ENCODE results near the gene DNAL1. TPM values are rescaled to one million over a fixed set of nuclear protein-coding genes. Genes with fewer than 3 reads are reported as not detected.
A peak's percentile ranks its signal among the peaks of the same experiment; 100 is the strongest.

The DNAL1 gene
- total and polyA plus RNA-seq, 2 experiments from 2014 or later: 6.0 to 6.9 TPM

DNA sequence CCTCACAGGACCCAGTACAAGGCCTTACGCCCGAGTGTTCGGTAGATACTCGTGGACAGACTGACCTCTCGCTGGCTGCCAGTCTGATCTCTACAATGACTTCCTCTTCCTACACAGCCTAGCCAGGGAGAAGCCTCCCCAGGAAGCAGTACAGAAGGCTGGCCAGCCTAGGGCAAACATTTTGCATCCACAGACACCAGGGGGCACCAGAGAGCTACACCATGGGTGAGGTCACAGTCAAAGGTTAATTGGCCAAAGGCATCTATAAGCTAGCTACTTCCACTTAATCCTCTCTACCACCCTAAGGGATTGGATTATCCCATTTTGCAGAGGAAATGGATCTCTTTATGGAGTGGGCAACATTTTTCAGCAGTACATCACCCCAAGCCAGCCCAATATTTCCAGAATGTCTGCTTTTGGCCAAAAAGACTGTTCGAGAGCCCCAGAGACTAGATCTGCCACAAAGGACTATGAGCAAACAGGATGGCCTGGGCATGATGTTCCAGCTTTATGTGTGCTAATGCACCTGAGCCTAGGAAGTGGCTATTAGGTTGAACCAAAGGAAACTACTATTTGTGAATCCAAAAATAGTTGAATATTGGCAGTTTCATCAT is 84.0 kb downstream of the DNAL1 start:
- Histone ChIP-seq H3K4me3 (no peak overlapping the region), H4K20me1 (ENCODE audit: insufficient read depth, poor library complexity, severe bottlenecking) (peaks cover 12% of the 10 kb centered on the region), H3K79me2 (peaks cover 36% of the 10 kb centered on the region), H3K4me2 (no peak overlapping the region), H3K36me3 (replicated peaks; ENCODE audit: insufficient read depth, low read depth) (peaks cover 4% of the 10 kb centered on the region), H2AFZ (no peak overlapping the region), H3K27me3 (no peaks in the 10 kb centered on the region), H3K9me3 (ENCODE audit: low read depth) (no peaks in the 10 kb centered on the region), H3K27ac (peak overlapping the region; percentile 75), H3K9me2 (replicated peaks; ENCODE audit: insufficient read depth) (no peaks in the 10 kb centered on the region), H3K4me1 (ENCODE audit: insufficient read depth) (peaks cover 19% of the 10 kb centered on the region)
- no peak for TF ChIP-seq EZH2phosphoT487 (IDR thresholded peaks at IDR 0.05; ENCODE audit: low read depth, severe bottlenecking, unreplicated experiment)
- no peak for TF ChIP-seq EZH2 (IDR thresholded peaks at IDR 0.05; ENCODE audit: borderline replicate concordance)
- TF ChIP-seq, protein P1, sequence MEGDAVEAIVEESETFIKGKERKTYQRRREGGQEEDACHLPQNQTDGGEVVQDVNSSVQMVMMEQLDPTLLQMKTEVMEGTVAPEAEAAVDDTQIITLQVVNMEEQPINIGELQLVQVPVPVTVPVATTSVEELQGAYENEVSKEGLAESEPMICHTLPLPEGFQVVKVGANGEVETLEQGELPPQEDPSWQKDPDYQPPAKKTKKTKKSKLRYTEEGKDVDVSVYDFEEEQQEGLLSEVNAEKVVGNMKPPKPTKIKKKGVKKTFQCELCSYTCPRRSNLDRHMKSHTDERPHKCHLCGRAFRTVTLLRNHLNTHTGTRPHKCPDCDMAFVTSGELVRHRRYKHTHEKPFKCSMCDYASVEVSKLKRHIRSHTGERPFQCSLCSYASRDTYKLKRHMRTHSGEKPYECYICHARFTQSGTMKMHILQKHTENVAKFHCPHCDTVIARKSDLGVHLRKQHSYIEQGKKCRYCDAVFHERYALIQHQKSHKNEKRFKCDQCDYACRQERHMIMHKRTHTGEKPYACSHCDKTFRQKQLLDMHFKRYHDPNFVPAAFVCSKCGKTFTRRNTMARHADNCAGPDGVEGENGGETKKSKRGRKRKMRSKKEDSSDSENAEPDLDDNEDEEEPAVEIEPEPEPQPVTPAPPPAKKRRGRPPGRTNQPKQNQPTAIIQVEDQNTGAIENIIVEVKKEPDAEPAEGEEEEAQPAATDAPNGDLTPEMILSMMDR (IDR thresholded peaks at IDR 0.05; ENCODE audit: poor library complexity): peak; percentile 82
- 43% methylated on average over 6 of the region's 6 CpGs for WGBS (ENCODE audit: low lambda C conversion rate, missing lambda C conversion rate)
- DNase-seq (ENCODE audit: low spot score): peak; percentile 88

- H3K36me3 ChIP-seq (replicated peaks; ENCODE audit: insufficient read depth, low read depth): peaks cover 4% of the 10 kb centered on the region
- peaks cover 12% of the 10 kb centered on the region for H3K4me1 ChIP-seq (ENCODE audit: insufficient read depth)
- H2AFZ ChIP-seq: no peak overlapping the region
- WGBS (ENCODE audit: low lambda C conversion rate, missing lambda C conversion rate): 90% methylated on average over 23 of the region's 23 CpGs
- no peaks in the 10 kb centered on the region for H3K9me3 ChIP-seq (ENCODE audit: low read depth)
- no peak for TF ChIP-seq EZH2 (IDR thresholded peaks at IDR 0.05; ENCODE audit: borderline replicate concordance)
- TF ChIP-seq, protein P1 (IDR thresholded peaks at IDR 0.05; ENCODE audit: poor library complexity): no peak
- TF ChIP-seq EZH2phosphoT487 (IDR thresholded peaks at IDR 0.05; ENCODE audit: low read depth, severe bottlenecking, unreplicated experiment): no peak
- H4K20me1 ChIP-seq (ENCODE audit: insufficient read depth, poor library complexity, severe bottlenecking): peaks cover 12% of the 10 kb centered on the region
- no peak overlapping the region for H3K27ac ChIP-seq
- H3K27me3 ChIP-seq: no peaks in the 10 kb centered on the region
- no peak for DNase-seq (ENCODE audit: low spot score)
- no peaks in the 10 kb centered on the region for H3K9me2 ChIP-seq (replicated peaks; ENCODE audit: insufficient read depth)
- H3K4me3 ChIP-seq: no peak overlapping the region
- H3K79me2 ChIP-seq: peaks cover 43% of the 10 kb centered on the region
- peak overlapping the region; percentile 14 for H3K4me2 ChIP-seq
Measured at GRCh38 chr14:73729556-73730265, 84.9 kb downstream of the DNAL1 start.

DNA sequence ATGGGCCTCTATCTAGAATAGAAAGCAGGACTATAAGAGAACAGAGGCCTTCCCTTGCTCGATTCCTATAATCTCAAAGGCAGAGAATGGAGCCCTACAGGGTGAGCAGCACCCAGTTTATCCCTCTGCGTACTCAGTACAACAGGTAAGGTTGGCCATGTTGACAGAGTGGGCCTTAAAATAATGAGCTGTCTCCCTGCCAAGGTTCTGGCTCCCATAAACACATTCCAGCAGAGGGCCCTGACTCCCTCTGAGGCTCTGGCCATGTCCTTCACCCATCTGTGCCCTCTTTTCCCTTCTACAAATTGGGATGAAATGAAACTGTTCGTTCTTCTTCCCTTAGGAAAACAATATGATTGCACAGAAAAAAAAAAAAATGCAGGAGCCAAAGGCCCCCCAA is 86.3 kb downstream of the DNAL1 start:
- peaks cover 4% of the 10 kb centered on the region for H3K4me1 ChIP-seq (ENCODE audit: insufficient read depth)

More for the DNA sequence above, 86.3 kb downstream of the DNAL1 start:
- DNase-seq (ENCODE audit: low spot score): no peak
- Histone ChIP-seq H3K27me3 (no peaks in the 10 kb centered on the region), H2AFZ (no peak overlapping the region), H3K79me2 (peaks cover 56% of the 10 kb centered on the region), H3K36me3 (replicated peaks; ENCODE audit: insufficient read depth, low read depth) (no peaks in the 10 kb centered on the region), H3K4me3 (no peak overlapping the region), H3K9me2 (replicated peaks; ENCODE audit: insufficient read depth) (no peaks in the 10 kb centered on the region), H4K20me1 (ENCODE audit: insufficient read depth, poor library complexity, severe bottlenecking) (peaks cover 12% of the 10 kb centered on the region), H3K27ac (no peak overlapping the region), H3K9me3 (ENCODE audit: low read depth) (no peaks in the 10 kb centered on the region), H3K4me2 (no peak overlapping the region)
- WGBS (ENCODE audit: low lambda C conversion rate, missing lambda C conversion rate): 84% methylated on average over 3 of the region's 3 CpGs
- TF ChIP-seq EZH2phosphoT487 (IDR thresholded peaks at IDR 0.05; ENCODE audit: low read depth, severe bottlenecking, unreplicated experiment) (no peak), EZH2 (IDR thresholded peaks at IDR 0.05; ENCODE audit: borderline replicate concordance) (no peak)
- TF ChIP-seq, protein P1 (IDR thresholded peaks at IDR 0.05; ENCODE audit: poor library complexity): no peak
